H1 (cell line): ENCODE results near the gene NDUFB11. TPM values are rescaled to one million over a fixed set of nuclear protein-coding genes. Genes with fewer than 3 reads are reported as not detected.

Source experiments
- CTCF ChIA-PET: fragments of 300-600 bp; sonication (Branson Sonifier 250); formaldehyde crosslinking; loops from one replicate; lab custom pipeline; 2021; ENCODE audit not compliant: partially characterized antibody; lab: Charles Lee
- POLR2A ChIA-PET: fragments of 300-600 bp; sonication (Branson Sonifier 250); formaldehyde crosslinking; loops from one replicate; lab custom pipeline; 2021; ENCODE audit warnings: inconsistent platforms; ENCODE audit not compliant: partially characterized antibody; lab: Charles Lee
- DNase-seq, 2 experiments: peaks; one replicate each; pipeline versions ENCODE4 v3.0.0 to v3.0.0-alpha.2; 2010 to 2022; ENCODE audit warnings: low spot score in 2 of 2, low read depth in 1 of 2, mixed read lengths in 1 of 2
- FAIRE-seq: peaks from 2 replicates; lab custom pipeline; 2011; peaks lifted over from hg19 to GRCh38; lab: Jason Lieb, UNC
- H2AFZ ChIP-seq: 2 replicates; pipeline ENCODE4 v1.8.1; 2012; ENCODE audit warnings: low read length, inconsistent platforms
- H2AK5ac ChIP-seq: 2 replicates; pipeline ENCODE4 v1.6.1; 2013; ENCODE audit warnings: low read depth, low read length
- H2BK120ac ChIP-seq: replicated peaks from 2 replicates; pipeline ENCODE3; 2013; ENCODE audit warnings: low read depth, low read length, inconsistent platforms
- H2BK12ac ChIP-seq: 2 replicates; pipeline ENCODE4 v1.6.1; 2013; ENCODE audit warnings: low read depth, low read length
- H2BK15ac ChIP-seq: 2 replicates; pipeline ENCODE4 v1.6.1; 2013; ENCODE audit warnings: low read length
- H2BK20ac ChIP-seq: 2 replicates; pipeline ENCODE4 v1.6.1; 2013; ENCODE audit warnings: low read length
- H2BK5ac ChIP-seq: 2 replicates; pipeline ENCODE4 v1.6.1; 2013; ENCODE audit warnings: low read depth, low read length
- H3K14ac ChIP-seq: 2 replicates; pipeline ENCODE4 v1.6.1; 2013; ENCODE audit warnings: inconsistent platforms; ENCODE audit not compliant: insufficient read length
- H3K18ac ChIP-seq: 2 replicates; pipeline ENCODE4 v1.6.1; 2013; ENCODE audit warnings: low read length; ENCODE audit errors: extremely low read depth
- H3K23ac ChIP-seq: 2 replicates; pipeline ENCODE4 v1.6.1; 2013; ENCODE audit warnings: inconsistent platforms; ENCODE audit not compliant: insufficient read length
- H3K23me2 ChIP-seq: 2 replicates; pipeline ENCODE4 v1.6.1; 2013; ENCODE audit warnings: low read depth, low read length
- H3K27ac ChIP-seq: 2 replicates; pipeline ENCODE4 v1.6.1; 2011; ENCODE audit warnings: low read depth, low read length, inconsistent platforms
- H3K27me3 ChIP-seq, 4 experiments: replicated peaks in 1 of 4; 1 replicate in 1 of 4; 2 replicates in 3 of 4; pipeline versions ENCODE4 v1.6.1 to v1.8.1; 2011 to 2013; ENCODE audit warnings: low read length in 3 of 4, mild to moderate bottlenecking in 3 of 4, inconsistent platforms in 2 of 4, mixed read lengths in 2 of 4, moderate library complexity in 1 of 4; ENCODE audit not compliant: control insufficient read depth in 3 of 4, insufficient read depth in 3 of 4; ENCODE audit errors: extremely low read depth in 1 of 4
- H3K36me3 ChIP-seq, 4 experiments: 2 replicates each; pipeline versions ENCODE4 v1.6.1 to v1.8.1; 2011 to 2013; ENCODE audit warnings: mild to moderate bottlenecking in 4 of 4, low read length in 3 of 4, moderate library complexity in 2 of 4, control low read depth in 1 of 4, inconsistent platforms in 1 of 4; ENCODE audit not compliant: insufficient read depth in 4 of 4, control insufficient read depth in 2 of 4
- H3K4ac ChIP-seq: replicated peaks from 2 replicates; pipeline ENCODE3; 2013; ENCODE audit warnings: low read length, low read depth, mixed read lengths, inconsistent platforms; ENCODE audit not compliant: insufficient read length
- H3K4me1 ChIP-seq, 4 experiments: replicated peaks in 1 of 4; 1 replicate in 1 of 4; 2 replicates in 3 of 4; pipeline versions ENCODE4 v1.6.1 to v1.8.1; 2011 to 2013; ENCODE audit warnings: low read length in 3 of 4, inconsistent platforms in 2 of 4, mixed read lengths in 1 of 4; ENCODE audit not compliant: insufficient read depth in 4 of 4, control insufficient read depth in 3 of 4
- H3K4me2 ChIP-seq, 2 experiments: 2 replicates each; pipeline versions ENCODE4 v1.6.1 to v1.8.1; 2011 to 2013; ENCODE audit warnings: low read depth in 2 of 2, low read length in 2 of 2, control low read depth in 1 of 2, inconsistent platforms in 1 of 2, mild to moderate bottlenecking in 1 of 2; ENCODE audit not compliant: insufficient read depth in 1 of 2
- H3K4me3 ChIP-seq, 4 experiments: fragments of 200-600, 300-600 bp in 1 of 4; sonication (generic), shearing (Covaris generic), sonication (Bioruptor Twin) in 1 of 4; 2 replicates each; pipeline versions ENCODE4 v1.5.1 to v1.8.1; 2011 to 2016; ENCODE audit warnings: low read length in 4 of 4, low read depth in 3 of 4, control low read depth in 2 of 4, inconsistent platforms in 2 of 4, mild to moderate bottlenecking in 2 of 4, mixed read lengths in 1 of 4, moderate library complexity in 1 of 4; ENCODE audit not compliant: insufficient read depth in 2 of 4; ENCODE audit errors: extremely low read depth in 1 of 4
- H3K56ac ChIP-seq: replicated peaks from 2 replicates; pipeline ENCODE3; 2013; ENCODE audit warnings: low read depth, mild to moderate bottlenecking, mixed read lengths, low read length, inconsistent platforms; ENCODE audit not compliant: insufficient read length
- H3K79me1 ChIP-seq: 2 replicates; pipeline ENCODE4 v1.6.1; 2013; ENCODE audit warnings: low read depth, low read length, control low read depth
- H3K79me2 ChIP-seq, 2 experiments: 2 replicates each; pipeline versions ENCODE4 v1.6.1 to v1.8.1; 2012 to 2013; ENCODE audit warnings: low read length in 2 of 2, mild to moderate bottlenecking in 2 of 2, inconsistent platforms in 1 of 2; ENCODE audit not compliant: insufficient read depth in 2 of 2, control insufficient read depth in 1 of 2
- H3K9ac ChIP-seq, 4 experiments: replicated peaks in 1 of 4; 1 replicate in 1 of 4; 2 replicates in 3 of 4; pipeline versions ENCODE4 v1.6.1 to v1.8.1; 2011 to 2013; ENCODE audit warnings: low read depth in 3 of 4, low read length in 3 of 4, control low read depth in 2 of 4, mild to moderate bottlenecking in 2 of 4, moderate library complexity in 2 of 4, inconsistent platforms in 1 of 4; ENCODE audit errors: extremely low read depth in 1 of 4
- H3K9me3 ChIP-seq, 2 experiments: 2 replicates each; pipeline versions ENCODE4 v1.6.1 to v1.8.1; 2012 to 2013; ENCODE audit warnings: mild to moderate bottlenecking in 2 of 2, moderate library complexity in 2 of 2, control low read depth in 1 of 2, inconsistent platforms in 1 of 2, low read depth in 1 of 2, low read length in 1 of 2, mixed read lengths in 1 of 2; ENCODE audit not compliant: insufficient read depth in 2 of 2
- H4K20me1 ChIP-seq, 2 experiments: replicated peaks in 1 of 2; 2 replicates each; pipeline versions ENCODE3 to v1.8.1; 2011 to 2013; ENCODE audit warnings: inconsistent platforms in 2 of 2, low read length in 2 of 2, mild to moderate bottlenecking in 1 of 2; ENCODE audit not compliant: insufficient read depth in 2 of 2, control insufficient read depth in 1 of 2
- H4K5ac ChIP-seq: 2 replicates; pipeline ENCODE4 v1.6.1; 2013; ENCODE audit warnings: low read length, low read depth, mixed read lengths, inconsistent platforms; ENCODE audit not compliant: insufficient read length
- H4K8ac ChIP-seq: 2 replicates; pipeline ENCODE4 v1.8.0; 2013; ENCODE audit warnings: mild to moderate bottlenecking, moderate library complexity, low read length, inconsistent platforms; ENCODE audit not compliant: insufficient read depth; ENCODE audit errors: extremely low read depth
- H4K91ac ChIP-seq: replicated peaks from 2 replicates; pipeline ENCODE3; 2013; ENCODE audit warnings: low read length, mixed read lengths, inconsistent platforms; ENCODE audit not compliant: insufficient read length
- CEBPB ChIP-seq: IDR thresholded peaks from 2 replicates; pipeline ENCODE4 v1.6.1; 2012; ENCODE audit warnings: low read depth, low read length
- EGR1 ChIP-seq: IDR thresholded peaks from 2 replicates; pipeline ENCODE4 v1.6.1; 2011; ENCODE audit warnings: low read depth, low read length, borderline replicate concordance
- EZH2 ChIP-seq: fragments of 200-600 bp; sonication (generic); IDR thresholded peaks from 2 replicates; pipeline ENCODE4 v1.7.1; 2012; ENCODE audit warnings: low read depth, mild to moderate bottlenecking, moderate library complexity, low read length, inconsistent platforms; ENCODE audit not compliant: severe bottlenecking
- HDAC2 ChIP-seq, 2 experiments: fragments of 300-600 bp in 1 of 2; sonication (generic) in 1 of 2; IDR thresholded peaks; 2 replicates each; pipeline ENCODE4 v1.6.1; 2011 to 2012; ENCODE audit warnings: low read depth in 2 of 2, low read length in 2 of 2, mild to moderate bottlenecking in 2 of 2, moderate library complexity in 2 of 2, borderline replicate concordance in 1 of 2, inconsistent platforms in 1 of 2
- KDM5A ChIP-seq: fragments of 200-600 bp; IDR thresholded peaks from 2 replicates; pipeline ENCODE4 v1.7.1; 2012; ENCODE audit warnings: mild to moderate bottlenecking, low read length, inconsistent platforms, mixed read lengths
- MAFK ChIP-seq: IDR thresholded peaks from 2 replicates; pipeline ENCODE4 v1.6.1; 2012; ENCODE audit warnings: low read depth, mild to moderate bottlenecking, improper control_type of control experiment, low read length
- NANOG ChIP-seq: IDR thresholded peaks from 2 replicates; pipeline ENCODE4 v1.6.1; 2011; ENCODE audit warnings: low read length, low read depth, mild to moderate bottlenecking, inconsistent platforms; ENCODE audit not compliant: insufficient read depth, poor library complexity, severe bottlenecking
- RFX5 ChIP-seq: IDR thresholded peaks from 2 replicates; pipeline ENCODE4 v1.6.1; 2011; ENCODE audit warnings: low read depth, low read length, improper control_type of control experiment, borderline replicate concordance
- SP1 ChIP-seq: IDR thresholded peaks from 2 replicates; pipeline ENCODE4 v1.6.1; 2011; ENCODE audit warnings: low read depth, low read length
- WGBS, 2 experiments: shearing (Covaris generic) in 1 of 2; methylation state at CpG; one replicate each; pipeline versions ENCODE4 v1.1.6 to v1.1.7; 2013 to 2015; ENCODE audit warnings: low lambda C conversion rate in 2 of 2, mixed read lengths in 2 of 2, inconsistent platforms in 1 of 2, low coverage in 1 of 2, missing lambda C conversion rate in 1 of 2; ENCODE audit not compliant: insufficient replicate concordance in 2 of 2, insufficient coverage in 1 of 2, insufficient read length in 1 of 2; ENCODE audit errors: extremely low coverage in 1 of 2, missing lambda C conversion rate in 1 of 2; 5-methylcytosine and 5-hydroxymethylcytosine counted together
- polyA plus RNA-seq, 7 experiments: library from polyadenylated mRNA; depleted of rRNA in 3 of 7; stranded (reverse) in 5 of 7; unstranded in 2 of 7; fragments of >200 nt in 5 of 7; fragments of 200-250 nt in 2 of 7; gene quantifications; 1 replicate in 5 of 7; 2 replicates in 1 of 7; 4 replicates in 1 of 7; pipeline versions ENCODE4 v1.2.1 to v1.2.3, GENCODE V29; 2011 to 2013; ENCODE audit warnings: missing spikeins in 2 of 7, mixed read lengths in 2 of 7
- total RNA-seq: library from RNA; stranded (reverse); fragmentation: NEBNext Ultra II Directional; extraction: Animal tissue kit (Norgen Biotek cat#: 25700); gene quantifications from 2 replicates; pipeline ENCODE4 v1.2.1, GENCODE V29; 2021

The NDUFB11 gene
- total and polyA plus RNA-seq, 2 of the 8 experiments (the other 6 are each of a cell fraction or from before 2014, with no cell fraction given) = 120 to 131 TPM

- POLR2A ChIA-PET = interaction anchor here (1.3 to 1.4 kb wide), 2 partner anchors 13 to 27 kb away, joined by 3 to 6 read pairs; no protein-coding TSS in a partner anchor
- H3K23me2 ChIP-seq = no peaks in the 10 kb centered on the region
- H2AFZ ChIP-seq = no peak overlapping the region
- peaks cover 2 to 44% (median 22%) of the 10 kb centered on the region in 4 experiments; a peak in 7 of 8 replicates for H3K36me3 ChIP-seq
- H4K8ac ChIP-seq = no peak overlapping the region
- H4K20me1 ChIP-seq = peaks cover 0 to 4% of the 10 kb centered on the region in 2 experiments
- no peak overlapping the region for H3K14ac ChIP-seq
- no peak overlapping the region for H3K9ac ChIP-seq
- no peaks in the 10 kb centered on the region for H3K27me3 ChIP-seq
- no peaks in the 10 kb centered on the region for H3K79me2 ChIP-seq
- H2AK5ac ChIP-seq = no peak overlapping the region
- H4K5ac ChIP-seq = no peak overlapping the region
- no peak for DNase-seq
- no peak overlapping the region for H3K18ac ChIP-seq
- no peaks in the 10 kb centered on the region; the same call in 1 of the 2 replicates for H3K79me1 ChIP-seq
- H2BK20ac ChIP-seq = no peak overlapping the region
- H3K23ac ChIP-seq = no peak overlapping the region
- CTCF ChIA-PET = no interaction called here
- H3K4me1 ChIP-seq = no peaks in the 10 kb centered on the region
- no peak overlapping the region for H2BK15ac ChIP-seq
- no peak overlapping the region for H2BK12ac ChIP-seq
- H3K27ac ChIP-seq = no peak overlapping the region
- no peaks in the 10 kb centered on the region for H3K9me3 ChIP-seq
- no peak overlapping the region for H3K4me3 ChIP-seq
- H2BK120ac ChIP-seq = no peak overlapping the region
- 88% methylated on average over 9 of the region's 23 CpGs; no CpG with 5 or more reads in 1 of the 2 experiments for WGBS, 2 experiments
- no peak overlapping the region for H4K91ac ChIP-seq
- TF ChIP-seq CEBPB = no peak
- TF ChIP-seq NANOG = no peak
- TF ChIP-seq MAFK = no peak
- TF ChIP-seq HDAC2 (IDR thresholded peaks at IDR 0.05; ENCODE audit: borderline replicate concordance in 1 of 2, low read depth in 2 of 2, low read length in 2 of 2) = no peak
- TF ChIP-seq KDM5A = no peak
- no peak for TF ChIP-seq RFX5
- TF ChIP-seq EGR1 = no peak
- TF ChIP-seq SP1 = no peak
- TF ChIP-seq EZH2 = no peak
- no peak overlapping the region for H3K56ac ChIP-seq
- no peak for FAIRE-seq
- H3K4ac ChIP-seq = no peak overlapping the region
- H3K4me2 ChIP-seq = no peak overlapping the region
- H2BK5ac ChIP-seq = no peak overlapping the region
Observed at GRCh38 chrX:47176101-47176740, 31.7 kb upstream of the NDUFB11 start.
